GM21423 (cell line): ENCODE results near the gene KLHL35.

Experiments used
- ATAC-seq: cut with Tn5 transposase; IDR thresholded peaks from one replicate; pipeline ENCODE4 v1.9.1; 2021; ENCODE audit warnings: mild to moderate bottlenecking, moderate library complexity; ENCODE audit not compliant: unreplicated experiment

Gene KLHL35

GRCh38 chr11:75442161-75442885, 9.3 kb upstream of the KLHL35 start:
- ATAC-seq, result no peak

- no peak for ATAC-seq
Observed at GRCh38 chr11:75441804-75442132, 8.8 kb upstream of the KLHL35 start.

GRCh38 chr11:75440960-75441803, 8.2 kb upstream of the KLHL35 start:
- no peak for ATAC-seq

GRCh38 chr11:75439495-75440120, 6.6 kb upstream of the KLHL35 start:
- no peak for ATAC-seq

GRCh38 chr11:75439026-75439425, 6.0 kb upstream of the KLHL35 start:
- ATAC-seq, result no peak

- ATAC-seq, result no peak
Observed at GRCh38 chr11:75437966-75438659, 5.1 kb upstream of the KLHL35 start.

- no peak for ATAC-seq
Observed at GRCh38 chr11:75436806-75437205, 3.8 kb upstream of the KLHL35 start.

GRCh38 chr11:75435571-75435925, 2.5 kb upstream of the KLHL35 start:
- ATAC-seq, result no peak

GRCh38 chr11:75434886-75435570, 2.0 kb upstream of the KLHL35 start:
- ATAC-seq, result no peak

- no peak for ATAC-seq
Observed at GRCh38 chr11:75434051-75434450, 1.0 kb upstream of the KLHL35 start.

- ATAC-seq, result no peak
Observed at GRCh38 chr11:75433443-75433842, 440 bp upstream of the KLHL35 start.

- no peak for ATAC-seq
Observed at GRCh38 chr11:75431533-75432525, 1.2 kb downstream of the KLHL35 start.

- ATAC-seq, result no peak
Observed at GRCh38 chr11:75430714-75431532, 2.1 kb downstream of the KLHL35 start.

GRCh38 chr11:75429902-75430713, 2.9 kb downstream of the KLHL35 start:
- ATAC-seq, result peak; percentile 39

GRCh38 chr11:75429641-75429901, 3.4 kb downstream of the KLHL35 start:
- ATAC-seq, result no peak

GRCh38 chr11:75428989-75429640, 3.9 kb downstream of the KLHL35 start:
- no peak for ATAC-seq

GRCh38 chr11:75428281-75428724, 4.7 kb downstream of the KLHL35 start:
- no peak for ATAC-seq

GRCh38 chr11:75427181-75427580, 5.8 kb downstream of the KLHL35 start:
- no peak for ATAC-seq
